Esophagus muscularis mucosa (tissue), 3 donors: ENCODE measurements around the gene UPP2.

Experiments used
- CTCF ChIP-seq, 3 experiments: fragments of 200-600 bp in 2 of 3; fragments of 450-650 bp in 1 of 3; sonication (generic) in 2 of 3; IDR thresholded peaks; one replicate each; pipeline ENCODE4 v1.5.1; 2017 to 2019; ENCODE audit warnings: antibody characterized with exemption in 3 of 3, mild to moderate bottlenecking in 2 of 3, moderate library complexity in 1 of 3
- POLR2A ChIP-seq: fragments of 450-650 bp; IDR thresholded peaks from one replicate; pipeline ENCODE4 v1.6.1; 2017; ENCODE audit warnings: antibody characterized with exemption, moderate library complexity, mild to moderate bottlenecking, low read depth

- TF ChIP-seq CTCF (IDR thresholded peaks at IDR 0.05): no peak
- no peak for TF ChIP-seq POLR2A
Observed at GRCh38 chr2:158154596-158154995, 52.9 kb downstream of the UPP2 start.
